HFFc6 (cell line): ENCODE results near the gene RILPL1. TPM values are rescaled to one million over a fixed set of nuclear protein-coding genes. Genes with fewer than 3 reads are reported as not detected.
"Not testable (repeated sequence)": the region's sequence is repeated elsewhere in the genome, so short reads cannot be mapped to it uniquely, and the experiment has no call there.

Experiments
- DNase-seq: peaks from one replicate; pipeline ENCODE4 v3.0.0-alpha.2; 2018
- H3K27ac Mint-ChIP-seq: 2 replicates; pipeline ENCODE4 v1.8.0; 2020; ENCODE audit warnings: mild to moderate bottlenecking, mixed read lengths
- H3K27me3 Mint-ChIP-seq: 2 replicates; pipeline ENCODE4 v1.8.0; 2021; ENCODE audit warnings: mild to moderate bottlenecking, moderate library complexity, mixed read lengths; ENCODE audit not compliant: insufficient read depth
- H3K36me3 Mint-ChIP-seq: 2 replicates; pipeline ENCODE4 v1.8.0; 2021; ENCODE audit warnings: low read depth, mixed read lengths
- H3K4me1 Mint-ChIP-seq: 2 replicates; pipeline ENCODE4 v1.8.0; 2020; ENCODE audit warnings: low read depth, mixed read lengths
- H3K4me3 Mint-ChIP-seq: 2 replicates; pipeline ENCODE4 v1.8.0; 2020; ENCODE audit warnings: mild to moderate bottlenecking, moderate library complexity, mixed read lengths
- H3K9me3 Mint-ChIP-seq: 2 replicates; pipeline ENCODE4 v1.8.0; 2020; ENCODE audit warnings: mild to moderate bottlenecking, mixed read lengths
- total RNA-seq, 6 experiments: library from RNA; stranded (reverse); fragmentation: NEBNext Ultra II Directional; extraction: Animal tissue kit (Norgen Biotek cat#: 25700); gene quantifications; 2 replicates in 1 of 6; 3 replicates in 5 of 6; pipeline ENCODE4 v1.2.3, GENCODE V29; 2021
- TF ChIP-seq, protein P1 (sequence below): fragments of 200-600 bp; sonication (generic); IDR thresholded peaks from 2 replicates; pipeline ENCODE4 v1.5.0; 2021; ENCODE audit warnings: antibody characterized with exemption, mild to moderate bottlenecking

The RILPL1 gene
- total RNA-seq, 6 experiments from 2014 or later: 15.2 to 18.9 (median 16.9) TPM

DNA sequence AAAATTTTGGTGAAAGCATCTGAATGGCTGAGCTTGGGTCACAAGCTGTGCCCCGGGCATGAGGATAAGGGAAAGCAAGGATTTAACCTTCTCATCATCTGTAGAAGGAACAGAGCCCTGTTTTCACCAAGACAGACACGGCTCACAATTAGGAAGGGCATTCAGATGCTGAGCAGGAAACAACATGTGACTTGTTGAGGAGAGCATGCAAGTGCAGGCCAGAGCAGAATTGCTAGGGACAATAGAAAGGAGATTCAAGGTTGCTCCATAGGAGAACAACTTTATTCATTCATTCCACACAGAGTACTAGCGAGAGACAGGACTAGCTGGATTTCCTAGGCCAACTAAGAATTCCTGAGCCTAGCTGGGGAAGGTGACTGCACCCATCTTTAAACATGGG lies 14.6 kb upstream of the RILPL1 start:
- H3K9me3 Mint-ChIP-seq: no peaks in the 10 kb centered on the region
- peaks cover 31% of the 10 kb centered on the region for H3K27me3 Mint-ChIP-seq
- H3K27ac Mint-ChIP-seq: no peak overlapping the region
- TF ChIP-seq, protein P1, sequence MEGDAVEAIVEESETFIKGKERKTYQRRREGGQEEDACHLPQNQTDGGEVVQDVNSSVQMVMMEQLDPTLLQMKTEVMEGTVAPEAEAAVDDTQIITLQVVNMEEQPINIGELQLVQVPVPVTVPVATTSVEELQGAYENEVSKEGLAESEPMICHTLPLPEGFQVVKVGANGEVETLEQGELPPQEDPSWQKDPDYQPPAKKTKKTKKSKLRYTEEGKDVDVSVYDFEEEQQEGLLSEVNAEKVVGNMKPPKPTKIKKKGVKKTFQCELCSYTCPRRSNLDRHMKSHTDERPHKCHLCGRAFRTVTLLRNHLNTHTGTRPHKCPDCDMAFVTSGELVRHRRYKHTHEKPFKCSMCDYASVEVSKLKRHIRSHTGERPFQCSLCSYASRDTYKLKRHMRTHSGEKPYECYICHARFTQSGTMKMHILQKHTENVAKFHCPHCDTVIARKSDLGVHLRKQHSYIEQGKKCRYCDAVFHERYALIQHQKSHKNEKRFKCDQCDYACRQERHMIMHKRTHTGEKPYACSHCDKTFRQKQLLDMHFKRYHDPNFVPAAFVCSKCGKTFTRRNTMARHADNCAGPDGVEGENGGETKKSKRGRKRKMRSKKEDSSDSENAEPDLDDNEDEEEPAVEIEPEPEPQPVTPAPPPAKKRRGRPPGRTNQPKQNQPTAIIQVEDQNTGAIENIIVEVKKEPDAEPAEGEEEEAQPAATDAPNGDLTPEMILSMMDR: no peak
- DNase-seq: no peak
- peaks cover 8% of the 10 kb centered on the region for H3K4me1 Mint-ChIP-seq
- no peaks in the 10 kb centered on the region for H3K36me3 Mint-ChIP-seq
- no peak overlapping the region for H3K4me3 Mint-ChIP-seq

- Mint-ChIP-seq H3K4me1 (peaks cover 8% of the 10 kb centered on the region), H3K4me3 (no peak overlapping the region), H3K36me3 (no peaks in the 10 kb centered on the region), H3K27me3 (peaks cover 18% of the 10 kb centered on the region), H3K27ac (peak overlapping the region; percentile 3; the same call in 1 of the 2 replicates), H3K9me3 (no peaks in the 10 kb centered on the region)
- DNase-seq: peak; percentile 50
- TF ChIP-seq, protein P1: no peak
Observed at GRCh38 chr12:123546281-123546680, 12.8 kb upstream of the RILPL1 start.

DNA sequence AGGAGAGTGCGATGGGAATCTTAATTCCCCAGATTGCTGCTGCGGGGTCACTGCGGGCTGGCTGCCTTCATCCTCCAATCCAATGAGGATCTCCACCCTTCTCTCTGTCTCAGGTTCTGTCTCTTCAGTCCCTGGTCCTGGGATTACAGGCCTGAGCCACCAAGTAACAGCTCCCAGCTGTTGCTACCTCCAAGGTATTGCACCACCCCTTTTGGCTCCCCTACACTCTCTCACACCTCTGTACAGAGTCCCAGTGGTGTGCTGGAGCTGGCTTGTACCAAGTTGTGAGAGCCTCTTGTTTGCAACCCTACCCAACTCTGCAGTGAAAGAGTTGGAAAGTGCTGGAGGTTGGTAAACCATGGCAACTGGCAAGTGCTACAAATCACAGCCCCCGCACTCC lies 10.0 kb upstream of the RILPL1 start:
- no peak for DNase-seq
- Mint-ChIP-seq H3K27me3 (peaks cover 7% of the 10 kb centered on the region), H3K9me3 (no peaks in the 10 kb centered on the region), H3K36me3 (no peaks in the 10 kb centered on the region), H3K4me1 (peaks cover 8% of the 10 kb centered on the region), H3K4me3 (no peak overlapping the region), H3K27ac (no peak overlapping the region)
- TF ChIP-seq, protein P1: no peak

- H3K4me1 Mint-ChIP-seq: peaks cover 2% of the 10 kb centered on the region
- no peak overlapping the region for H3K4me3 Mint-ChIP-seq
- no peak overlapping the region for H3K27ac Mint-ChIP-seq
- H3K27me3 Mint-ChIP-seq: peaks cover 2% of the 10 kb centered on the region
- DNase-seq: no peak
- TF ChIP-seq, protein P1: no peak
- H3K9me3 Mint-ChIP-seq: no peaks in the 10 kb centered on the region
- no peaks in the 10 kb centered on the region for H3K36me3 Mint-ChIP-seq
Observed at GRCh38 chr12:123540899-123541662, 7.6 kb upstream of the RILPL1 start.

DNA sequence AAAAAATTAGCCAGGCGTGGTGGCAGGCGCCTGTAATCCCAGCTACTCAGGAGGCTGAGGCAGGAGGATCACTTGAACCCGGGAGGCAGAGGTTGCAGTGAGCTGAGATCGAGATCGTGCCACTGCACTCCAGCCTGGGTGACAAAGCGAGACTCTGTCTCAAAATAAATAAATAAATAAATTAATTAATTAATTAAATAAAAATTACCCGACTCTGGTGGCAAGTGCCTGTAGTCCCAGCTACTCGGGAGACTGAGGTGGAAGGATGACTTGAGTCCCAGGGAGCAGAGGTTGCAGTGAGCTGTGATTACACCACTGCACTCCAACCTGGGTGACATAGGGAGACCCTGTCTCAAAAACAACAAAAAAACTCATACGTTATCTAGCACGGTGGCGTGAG lies 2.4 kb upstream of the RILPL1 start:
- H3K27me3 Mint-ChIP-seq, DNase-seq, H3K36me3 Mint-ChIP-seq, H3K4me3 Mint-ChIP-seq, H3K9me3 Mint-ChIP-seq, H3K27ac Mint-ChIP-seq: not testable (repeated sequence)
- peaks cover 19% of the 10 kb centered on the region for H3K4me1 Mint-ChIP-seq

GRCh38 chr12:123532808-123533649 lies 490 bp downstream of the RILPL1 start:
- peak; percentile 27 for DNase-seq
- Mint-ChIP-seq H3K4me3 (peak overlapping the region; percentile 92), H3K4me1 (peaks cover 30% of the 10 kb centered on the region), H3K36me3 (peaks cover 6% of the 10 kb centered on the region; the same call in 1 of the 2 replicates), H3K27ac (peak overlapping the region; percentile 87), H3K27me3 (no peaks in the 10 kb centered on the region; the same call in 1 of the 2 replicates), H3K9me3 (no peaks in the 10 kb centered on the region)
- TF ChIP-seq, protein P1: no peak
